ENCODE data around the gene PLEKHG2.

GRCh38 chr19:39389631-39390414 is 22.6 kb upstream of the PLEKHG2 start:
- no peak for TF ChIP-seq CTCF (IDR thresholded peaks at IDR 0.05)
- no peak for TF ChIP-seq POLR2A (IDR thresholded peaks at IDR 0.05)

Measured in thyroid gland (tissue), 4 donors.